Measurements from ENCODE around the gene RNU7-1. TPM values are rescaled to one million over a fixed set of nuclear protein-coding genes. Genes with fewer than 3 reads are reported as not detected.

RNU7-1 gene
- total RNA-seq, 1 experiment from 2014 or later: not detected

- TF ChIP-seq PRDM15 (CRISPR knock-in tag; IDR thresholded peaks at IDR 0.05) (no peak), CREB1 (CRISPR knock-in tag; IDR thresholded peaks at IDR 0.05) (peak; percentile 90), ZNF281 (CRISPR knock-in tag; IDR thresholded peaks at IDR 0.05) (peak; percentile 87; the same call in 1 of the 2 replicates), ZNF425 (CRISPR knock-in tag; conservative IDR thresholded peaks at IDR 0.05) (0 out of 2 replicates have a peak, but pooled peaks have one; percentile 37), NFATC4 (CRISPR knock-in tag; IDR thresholded peaks at IDR 0.05) (peak; percentile 84; the same call in 1 of the 2 replicates), HMGA2 (CRISPR knock-in tag; IDR thresholded peaks at IDR 0.05) (no peak), ZNF416 (CRISPR knock-in tag; IDR thresholded peaks at IDR 0.05) (peak; percentile 93), ATF6 (CRISPR knock-in tag; IDR thresholded peaks at IDR 0.05) (no peak), ZNF423 (CRISPR knock-in tag; IDR thresholded peaks at IDR 0.05) (no peak), FOXP4 (CRISPR knock-in tag; IDR thresholded peaks at IDR 0.05) (peak; percentile 90), ZNF219 (CRISPR knock-in tag; IDR thresholded peaks at IDR 0.05; ENCODE audit: borderline replicate concordance) (peak; percentile 82), PRRX2 (CRISPR knock-in tag; IDR thresholded peaks at IDR 0.05) (peak; percentile 89; the same call in 1 of the 2 replicates), ZBTB21 (CRISPR knock-in tag; IDR thresholded peaks at IDR 0.05; ENCODE audit: borderline replicate concordance) (peak; percentile 93; the same call in 1 of the 2 replicates), CDX4 (CRISPR knock-in tag; IDR thresholded peaks at IDR 0.05; ENCODE audit: borderline replicate concordance) (no peak), E2F1 (CRISPR knock-in tag; IDR thresholded peaks at IDR 0.05) (peak; percentile 86), RORB (CRISPR knock-in tag; IDR thresholded peaks at IDR 0.05) (no peak), GTF2I (CRISPR knock-in tag; conservative IDR thresholded peaks at IDR 0.05) (no peak), ZNF671 (CRISPR knock-in tag; IDR thresholded peaks at IDR 0.05) (0 out of 2 replicates have a peak, but pooled peaks have one; percentile 15), ATF2 (CRISPR knock-in tag; IDR thresholded peaks at IDR 0.05; ENCODE audit: borderline replicate concordance, low read depth) (no peak), ZNF138 (CRISPR knock-in tag; conservative IDR thresholded peaks at IDR 0.05) (peak; percentile 85; the same call in 1 of the 2 replicates)
Observed at GRCh38 chr12:6937481-6938352, 5.9 kb upstream of the RNU7-1 start (continued).

All from WTC11 (cell line).